HG02981 (cell line): ENCODE data around the gene HAX1.
"Not testable (repeated sequence)": the region's sequence is repeated elsewhere in the genome, so short reads cannot be mapped to it uniquely, and the experiment has no call there.

ENCODE experiments used
- ATAC-seq: cut with Tn5 transposase; IDR thresholded peaks from one replicate; pipeline ENCODE4 v1.9.1; 2021; ENCODE audit warnings: mild to moderate bottlenecking, moderate library complexity; ENCODE audit not compliant: unreplicated experiment

Gene HAX1

GRCh38 chr1:154272999-154273563 is 652 bp downstream of the HAX1 start:
- ATAC-seq, result no peak

DNA sequence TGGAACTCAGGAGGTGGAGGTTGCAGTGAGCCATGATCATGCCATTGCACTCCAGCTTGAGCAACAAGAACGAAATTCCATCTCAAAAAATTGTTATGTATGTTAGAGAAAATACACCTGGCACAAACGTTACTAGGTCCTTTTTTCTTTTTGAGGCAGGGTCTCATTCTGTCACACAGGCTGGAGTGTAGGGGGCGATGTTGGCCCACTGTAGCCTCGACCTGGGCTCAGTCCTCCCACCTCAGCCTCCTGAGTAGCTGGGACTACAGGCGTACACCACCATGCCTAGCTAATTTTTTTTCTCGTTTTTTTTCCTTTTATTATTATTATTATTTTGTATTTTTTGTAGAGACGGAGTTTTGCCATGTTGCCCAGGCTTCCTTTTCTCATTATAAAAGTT is 4.4 kb downstream of the HAX1 start:
- ATAC-seq, result no peak

DNA sequence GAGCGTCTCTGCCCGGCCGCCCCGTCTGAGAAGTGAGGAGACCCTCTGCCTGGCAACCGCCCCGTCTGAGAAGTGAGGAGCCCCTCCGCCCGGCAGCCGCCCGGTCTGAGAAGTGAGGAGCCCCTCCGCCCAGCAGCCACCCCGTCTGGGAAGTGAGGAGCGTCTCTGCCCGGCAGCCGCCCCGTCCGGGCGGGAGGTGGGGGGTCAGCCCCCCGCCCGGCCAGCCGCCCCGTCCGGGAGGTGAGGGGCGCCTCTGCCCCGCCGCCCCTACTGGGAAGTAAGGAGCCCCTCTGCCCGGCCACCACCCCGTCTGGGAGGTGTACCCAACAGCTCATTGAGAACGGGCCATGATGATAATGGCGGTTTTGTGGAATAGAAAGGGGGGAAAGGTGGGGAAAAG is 15.2 kb downstream of the HAX1 start:
- not testable (repeated sequence) for ATAC-seq

DNA sequence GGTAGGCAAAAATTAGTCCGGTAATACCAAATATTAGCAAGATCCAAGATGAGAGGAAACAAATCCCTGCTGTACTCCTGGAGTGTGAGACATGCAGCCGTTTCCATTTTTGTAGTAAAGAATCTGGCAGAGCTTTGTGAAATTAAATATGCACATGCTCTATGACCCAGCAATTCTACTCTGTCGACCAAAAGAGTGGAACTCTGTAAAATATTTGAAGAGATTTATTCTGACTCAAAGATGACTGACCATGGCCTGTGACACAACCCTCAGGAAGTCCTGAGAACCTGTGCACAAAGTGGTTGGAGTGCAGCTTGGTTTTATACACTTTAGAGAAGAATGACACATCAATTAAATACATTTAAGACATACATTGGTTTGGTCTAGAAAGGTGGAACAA is 16.2 kb downstream of the HAX1 start:
- ATAC-seq, result no peak

DNA sequence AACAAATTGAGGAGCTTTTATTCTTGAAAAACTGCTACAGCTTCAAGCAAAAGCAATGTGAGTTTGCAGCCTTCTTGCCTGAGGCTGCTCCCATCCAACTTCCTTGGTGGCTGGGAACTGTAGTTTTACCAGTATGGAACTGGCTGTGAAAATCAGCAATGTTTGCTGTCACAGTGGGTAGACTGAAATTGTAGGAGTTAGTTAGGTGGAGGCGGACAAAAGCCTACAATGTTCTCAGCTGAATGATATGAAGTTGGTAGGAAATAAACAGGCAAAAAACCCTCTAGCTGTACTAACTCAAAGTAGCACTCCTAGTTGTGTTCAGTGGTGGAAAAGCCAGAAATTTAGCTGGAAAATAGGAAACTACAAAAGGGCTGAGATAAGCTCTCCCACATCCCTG is 18.5 kb downstream of the HAX1 start:
- no peak for ATAC-seq

- ATAC-seq, result no peak
Observed at GRCh38 chr1:154295408-154296235, 23.2 kb downstream of the HAX1 start.

GRCh38 chr1:154301582-154301981 is 29.2 kb downstream of the HAX1 start:
- no peak for ATAC-seq

GRCh38 chr1:154304664-154305337 is 32.4 kb downstream of the HAX1 start:
- ATAC-seq, result peak; percentile 68

DNA sequence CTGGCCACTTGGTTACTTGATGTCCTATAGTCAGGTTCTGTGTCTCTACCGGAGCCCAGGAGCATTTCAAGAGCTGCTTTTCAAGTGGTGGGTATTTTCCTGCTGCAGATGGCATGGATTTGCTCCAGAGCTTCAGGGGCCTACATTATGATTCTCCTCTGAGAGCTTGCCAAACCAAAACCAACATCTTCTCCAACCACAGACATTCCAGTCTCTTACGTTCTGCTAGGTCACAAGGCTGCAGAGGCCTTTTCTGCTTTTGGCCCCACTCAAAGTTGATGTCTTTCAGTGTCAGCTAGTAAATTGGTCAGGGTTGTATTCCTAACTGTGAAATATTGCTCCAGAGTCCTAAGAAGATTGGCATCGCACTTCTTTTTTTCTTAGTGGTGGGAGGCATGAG is 33.7 kb downstream of the HAX1 start:
- no peak for ATAC-seq

- ATAC-seq, result not testable (repeated sequence)
Observed at GRCh38 chr1:154307670-154308270, 35.3 kb downstream of the HAX1 start.

DNA sequence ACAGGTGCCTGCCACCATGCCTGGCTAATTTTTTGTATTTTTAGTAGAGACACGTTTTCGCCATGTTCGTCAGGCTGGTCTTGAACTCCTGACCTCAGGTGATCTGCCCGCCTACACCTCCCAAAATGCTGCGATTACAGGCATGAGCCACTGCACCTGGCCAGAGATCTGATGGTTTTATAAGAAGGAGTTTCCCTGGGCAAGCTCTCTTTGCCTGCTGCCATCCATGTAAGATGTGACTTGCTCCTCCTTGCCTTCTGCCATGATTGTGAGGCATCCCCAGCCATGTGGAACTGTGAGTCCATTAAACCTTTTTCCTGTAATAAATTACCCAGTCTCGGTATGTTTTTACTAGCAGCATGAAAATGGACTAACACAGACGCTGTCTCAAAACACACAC is 36.7 kb downstream of the HAX1 start:
- not testable (repeated sequence) for ATAC-seq

DNA sequence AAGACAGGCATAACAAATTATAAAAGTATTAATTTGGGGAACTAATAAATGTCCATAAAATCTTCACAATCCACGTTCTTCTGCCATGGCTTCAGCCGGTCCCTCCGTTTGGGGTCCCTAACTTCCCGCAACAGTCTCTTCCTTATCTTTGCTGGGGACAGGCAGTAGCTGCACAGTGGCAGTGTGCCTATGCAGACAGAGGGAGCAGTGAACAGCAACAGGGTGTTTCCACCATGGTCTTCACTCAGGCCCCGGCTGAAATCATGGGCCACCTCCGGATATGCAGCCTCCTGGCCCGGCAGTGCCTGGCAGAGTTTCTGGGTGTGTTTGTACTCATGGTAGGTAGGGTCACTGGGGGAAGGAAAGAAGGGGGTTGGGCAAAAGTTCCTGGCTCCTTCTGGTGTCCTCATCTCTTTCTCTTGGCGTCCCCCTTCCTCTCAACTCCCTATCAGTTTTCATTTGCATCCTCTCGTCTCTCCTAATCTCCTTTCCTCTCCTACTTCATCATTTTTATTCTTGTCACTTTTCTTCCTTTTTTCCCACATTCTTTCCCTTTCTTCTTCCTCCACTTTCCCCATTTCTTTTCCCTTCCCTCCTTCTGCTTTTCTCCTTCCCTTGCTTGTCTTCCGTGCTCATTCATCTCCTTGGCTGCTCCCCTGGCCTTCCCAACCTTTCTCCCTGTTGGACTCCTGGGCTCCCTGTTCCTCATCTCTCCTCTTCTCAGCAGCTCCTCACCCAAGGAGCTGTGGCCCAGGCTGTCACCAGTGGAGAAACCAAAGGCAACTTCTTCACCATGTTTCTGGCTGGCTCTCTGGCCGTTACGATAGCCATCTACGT is 40.0 kb downstream of the HAX1 start:
- not testable (repeated sequence) for ATAC-seq

GRCh38 chr1:154313066-154313356 is 40.6 kb downstream of the HAX1 start:
- ATAC-seq, result no peak

DNA sequence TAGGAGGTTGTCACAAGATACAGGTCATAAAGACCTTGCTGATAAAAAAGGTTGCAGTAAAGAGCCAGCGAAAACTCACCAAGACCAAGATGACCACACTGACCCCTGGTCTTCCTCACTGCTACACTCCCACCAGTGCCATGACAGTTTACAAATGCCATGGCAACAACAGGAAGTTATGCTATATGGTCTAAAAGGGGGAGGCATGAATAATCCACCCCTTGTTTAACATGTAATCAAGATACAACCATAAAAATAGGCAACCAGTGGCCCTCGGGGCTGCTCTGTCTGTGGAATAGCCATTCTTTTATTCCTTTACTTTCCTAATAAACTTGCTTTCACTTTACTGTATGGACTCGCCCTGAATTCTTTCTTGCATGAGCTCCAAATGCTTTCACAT is 41.8 kb downstream of the HAX1 start:
- not testable (repeated sequence) for ATAC-seq

DNA sequence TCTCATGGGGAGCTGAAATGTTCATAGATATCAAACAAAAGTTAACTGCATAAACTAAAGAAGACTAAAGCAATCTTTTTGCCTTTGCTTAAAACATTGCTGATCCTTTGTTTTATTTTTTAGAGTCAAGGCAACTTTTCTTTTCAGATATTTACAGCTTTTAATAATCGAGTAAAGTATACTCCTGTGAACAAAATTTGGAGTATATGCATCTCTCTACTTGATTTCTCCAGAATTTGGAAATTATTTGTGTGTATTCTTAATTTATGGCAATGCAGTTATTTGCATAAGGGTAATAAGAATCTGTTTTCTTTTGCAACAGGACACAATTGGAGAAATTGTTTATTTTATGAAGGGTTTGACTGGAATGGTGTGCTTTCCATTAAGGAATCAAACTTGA is 44.3 kb downstream of the HAX1 start:
- ATAC-seq, result no peak

GRCh38 chr1:154318386-154318785 is 46.0 kb downstream of the HAX1 start:
- ATAC-seq, result no peak

- no peak for ATAC-seq
Observed at GRCh38 chr1:154320882-154321608, 48.6 kb downstream of the HAX1 start, which contains the start of gene AQP10. TSS of gene AQP10 (plus strand) at chr1:154321093. CDS start at chr1:154321156, 63 bp downstream.

DNA sequence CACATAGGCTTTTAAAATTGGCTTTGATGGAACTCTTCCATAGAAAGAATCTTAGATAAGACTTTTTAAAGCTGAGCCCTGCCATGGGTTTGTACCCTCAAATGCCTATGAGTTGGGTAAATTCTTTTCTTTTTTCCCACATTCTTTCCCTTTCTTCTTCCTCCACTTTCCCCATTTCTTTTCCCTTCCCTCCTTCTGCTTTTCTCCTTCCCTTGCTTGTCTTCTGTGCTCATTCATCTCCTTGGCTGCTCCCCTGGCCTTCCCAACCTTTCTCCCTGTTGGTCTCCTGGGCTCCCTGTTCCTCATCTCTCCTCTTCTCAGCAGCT is 49.1 kb downstream of the HAX1 start:
- not testable (repeated sequence) for ATAC-seq

GRCh38 chr1:154323493-154323892 is 51.1 kb downstream of the HAX1 start:
- no peak for ATAC-seq

GRCh38 chr1:154324241-154324640 is 51.8 kb downstream of the HAX1 start:
- no peak for ATAC-seq
